HL-60/S4 (cell line): ENCODE measurements around the gene HBA2.
"Not testable (repeated sequence)": the region's sequence is repeated elsewhere in the genome, so short reads cannot be mapped to it uniquely, and the experiment has no call there.

Experiments
- in situ Hi-C: fragments of 300-500 bp; cut with MboI; formaldehyde crosslinking; loops from 2 replicates; pipeline ENCODE4 v1.14.3; 2022; ENCODE audit warnings: low sequenced_read_pairs

HBA2 gene

GRCh38 chr16:154217-155030 is 18.3 kb upstream of the HBA2 start:
- in situ Hi-C loops, result no loop called here

- in situ Hi-C loops, result no loop called here
Observed at GRCh38 chr16:155031-155398, 17.7 kb upstream of the HBA2 start.

- in situ Hi-C loops, result no loop called here
Observed at GRCh38 chr16:159136-159849, 13.4 kb upstream of the HBA2 start.

- in situ Hi-C loops, result not testable (repeated sequence)
Observed at GRCh38 chr16:160242-160641, 12.4 kb upstream of the HBA2 start.

- in situ Hi-C loops, result no loop called here
Observed at GRCh38 chr16:160691-161190, 11.9 kb upstream of the HBA2 start.

GRCh38 chr16:162271-162991 is 10.2 kb upstream of the HBA2 start:
- in situ Hi-C loops, result no loop called here

GRCh38 chr16:163139-163538 is 9.5 kb upstream of the HBA2 start:
- in situ Hi-C loops, result not testable (repeated sequence)

- in situ Hi-C loops, result not testable (repeated sequence)
Observed at GRCh38 chr16:163696-164095, 9.0 kb upstream of the HBA2 start.

GRCh38 chr16:164134-164823 is 8.4 kb upstream of the HBA2 start:
- in situ Hi-C loops, result not testable (repeated sequence)

- in situ Hi-C loops, result no loop called here
Observed at GRCh38 chr16:164827-165538, 7.7 kb upstream of the HBA2 start.

- in situ Hi-C loops, result no loop called here
Observed at GRCh38 chr16:165539-166374, 6.9 kb upstream of the HBA2 start, which contains the start of gene HBM. Gene HBM, plus strand, starts transcription at chr16:165978. Its CDS starts 20 bp downstream, at chr16:165998.

GRCh38 chr16:166375-167121 is 6.1 kb upstream of the HBA2 start:
- in situ Hi-C loops, result no loop called here

GRCh38 chr16:167122-167690 is 5.5 kb upstream of the HBA2 start:
- in situ Hi-C loops, result no loop called here

GRCh38 chr16:168424-168823 is 4.3 kb upstream of the HBA2 start:
- in situ Hi-C loops, result no loop called here

- in situ Hi-C loops, result no loop called here
Observed at GRCh38 chr16:169014-169413, 3.7 kb upstream of the HBA2 start.

- in situ Hi-C loops, result not testable (repeated sequence)
Observed at GRCh38 chr16:170088-170507, 2.6 kb upstream of the HBA2 start.

GRCh38 chr16:170788-171187 is 1.9 kb upstream of the HBA2 start:
- in situ Hi-C loops, result no loop called here

GRCh38 chr16:173211-173854 is 657 bp downstream of the HBA2 start:
- in situ Hi-C loops, result not testable (repeated sequence)
